ENCODE data around the gene TMC3.
"Not testable (repeated sequence)": the region's sequence is repeated elsewhere in the genome, so short reads cannot be mapped to it uniquely, and the experiment has no call there.

Gene TMC3

DNA sequence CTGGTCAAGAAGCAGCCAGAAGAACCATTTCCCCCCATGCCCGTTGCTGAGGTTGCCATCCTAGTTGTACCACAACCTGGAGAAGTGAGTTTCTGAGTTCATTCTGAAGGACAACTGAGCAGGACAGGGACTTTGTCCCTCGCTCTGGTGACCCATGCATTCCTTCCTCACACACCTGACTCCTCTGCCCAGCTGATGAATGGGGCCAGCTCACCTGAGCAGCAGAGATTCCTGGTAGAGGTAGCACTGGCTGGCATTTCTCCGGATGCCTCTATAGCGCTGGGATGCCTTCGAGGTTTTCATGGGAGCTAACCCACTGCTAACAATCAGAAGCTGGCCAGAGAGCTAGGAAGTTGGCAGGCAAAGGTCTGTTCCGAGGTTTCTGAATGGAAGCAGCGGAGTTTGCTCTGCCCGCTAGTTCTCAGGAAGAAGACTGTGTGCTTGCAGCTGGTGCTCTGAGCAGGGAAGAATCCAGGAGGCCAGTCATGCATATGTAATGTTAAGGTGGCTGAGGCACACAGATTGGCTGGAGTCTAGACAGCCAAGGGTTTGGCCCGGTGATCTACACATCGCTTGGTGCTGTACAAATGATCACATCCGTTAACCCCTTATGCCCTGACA, at the start of gene TMC3:
TMC3 (minus strand) TSS at position 439 of the 621 bp plus-strand sequence; CDS start at position 303, 136 bp downstream.
- DNase-seq (ENCODE audit: low read depth), result no peak

DNA sequence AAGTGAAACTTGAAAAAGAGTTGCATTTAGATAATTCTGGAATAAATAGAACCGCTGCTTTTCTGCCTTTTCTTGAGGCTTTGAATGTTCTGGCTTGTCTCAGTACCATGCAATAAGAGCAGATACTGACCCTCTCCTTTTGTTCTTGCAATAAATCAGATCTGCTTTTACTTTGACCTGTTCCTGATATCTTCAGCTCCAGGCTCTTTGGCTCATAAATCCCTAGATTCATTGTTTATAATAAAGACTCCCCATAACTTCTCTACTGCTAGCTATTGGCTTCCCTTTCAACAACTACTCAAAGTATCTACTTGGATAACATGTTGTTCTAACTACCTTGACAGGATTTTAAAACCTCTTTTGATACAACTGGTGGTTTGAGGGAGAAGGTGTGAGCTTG, 47.4 kb upstream of the TMC3 start:
- DNase-seq (ENCODE audit: low read depth), result no peak

DNA sequence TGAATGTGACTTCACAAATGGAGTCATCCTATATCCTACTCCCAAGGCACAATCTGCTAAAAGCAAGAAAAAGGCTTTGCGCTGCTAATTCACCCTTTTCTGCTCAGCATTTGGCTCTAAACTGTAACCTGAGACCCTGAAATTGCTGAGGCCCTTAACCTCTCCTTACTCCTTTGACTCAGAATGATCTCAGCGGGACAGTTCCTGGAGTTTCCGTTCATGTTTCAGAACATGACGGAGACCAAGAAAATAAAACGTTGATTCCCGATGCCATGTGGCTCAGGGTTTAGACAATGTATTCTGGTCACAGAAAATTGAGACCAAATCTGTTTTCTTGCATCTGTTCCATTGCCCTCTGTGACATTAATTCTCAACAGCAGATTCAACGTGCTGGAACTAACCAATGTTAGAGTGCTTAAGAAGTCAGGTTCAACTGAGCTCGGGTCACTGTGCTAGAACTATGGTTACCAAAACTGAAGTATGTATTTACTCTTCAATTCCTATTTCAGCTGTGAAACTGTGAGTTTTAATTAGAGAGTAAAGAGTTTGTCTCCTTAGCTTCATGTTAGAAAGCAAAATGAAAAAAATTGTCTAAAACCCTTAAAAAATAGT, 45.4 kb upstream of the TMC3 start:
- peak; percentile 5 for DNase-seq (ENCODE audit: low read depth)

DNA sequence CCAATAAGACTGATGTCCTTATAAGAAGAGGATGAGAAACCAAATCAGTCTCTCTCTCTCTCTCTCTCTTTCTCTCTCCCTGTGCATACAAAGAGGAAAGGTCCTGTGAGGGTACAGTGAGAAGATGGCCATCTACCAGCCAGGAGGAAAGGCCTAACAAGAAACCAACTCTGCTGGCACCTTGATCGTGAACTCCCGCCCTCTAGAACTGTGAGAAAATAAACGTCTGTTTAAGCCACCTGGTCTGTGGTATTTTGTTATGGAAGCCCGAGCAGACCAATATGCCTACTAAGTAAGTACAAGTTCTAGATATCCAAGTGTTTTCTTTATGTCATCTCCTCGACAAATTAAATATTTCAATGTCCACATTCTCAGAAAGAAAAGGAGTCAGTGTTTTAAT, 44.9 kb upstream of the TMC3 start:
- DNase-seq (ENCODE audit: low read depth), result no peak

DNA sequence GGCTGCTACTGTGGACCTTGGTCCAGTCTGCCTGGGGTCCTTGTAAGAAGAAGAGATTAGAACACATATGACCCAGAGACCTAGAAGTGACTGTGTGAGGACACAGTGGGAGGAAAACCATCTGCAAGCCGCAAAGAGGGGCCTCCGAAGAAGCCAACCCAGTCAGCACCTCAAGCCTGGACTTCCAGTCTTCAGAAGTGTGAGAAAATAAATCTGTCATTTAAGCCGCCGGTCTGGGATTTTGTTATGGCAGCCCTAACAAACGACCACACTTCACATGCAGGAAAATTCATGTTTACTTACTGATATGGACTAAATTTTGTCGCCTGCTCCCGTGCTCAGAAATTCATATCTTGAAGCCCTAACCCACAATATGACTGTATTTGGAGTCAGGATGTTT, 44.4 kb upstream of the TMC3 start:
- DNase-seq (ENCODE audit: low read depth), result no peak

DNA sequence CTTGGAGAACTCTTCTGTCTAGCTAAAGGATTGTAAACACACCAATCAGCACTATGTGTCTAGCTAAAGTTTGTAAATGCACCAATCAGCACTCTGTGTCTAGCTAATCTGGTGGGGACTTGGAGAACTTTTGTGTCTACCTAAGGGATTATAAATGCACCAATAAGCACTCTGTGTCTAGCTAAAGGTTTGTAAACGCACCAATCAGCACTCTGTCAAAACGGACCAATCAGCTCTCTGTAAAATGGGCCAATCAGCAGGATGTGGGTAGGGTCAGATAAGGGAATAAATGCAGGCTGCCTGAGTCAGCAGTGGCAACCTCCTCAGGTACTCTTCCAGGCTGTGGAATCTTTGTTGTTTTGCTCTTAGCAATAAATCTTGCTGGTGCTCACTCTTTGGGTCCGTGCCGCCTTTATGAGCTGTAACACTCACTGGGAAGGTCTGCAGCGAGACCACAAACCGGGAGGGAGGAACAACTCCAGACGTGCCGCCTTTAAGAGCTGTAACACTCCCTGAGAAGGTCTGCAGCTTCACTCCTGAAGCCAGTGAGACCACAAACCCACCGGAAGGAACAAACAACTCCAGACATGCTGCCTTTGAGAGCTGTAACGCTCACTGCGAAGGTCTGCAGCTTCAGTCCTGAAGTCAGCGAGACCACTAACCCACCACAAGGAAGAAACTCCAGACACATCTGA, 40.4 kb upstream of the TMC3 start:
- not testable (repeated sequence) for DNase-seq (ENCODE audit: low read depth)

DNA sequence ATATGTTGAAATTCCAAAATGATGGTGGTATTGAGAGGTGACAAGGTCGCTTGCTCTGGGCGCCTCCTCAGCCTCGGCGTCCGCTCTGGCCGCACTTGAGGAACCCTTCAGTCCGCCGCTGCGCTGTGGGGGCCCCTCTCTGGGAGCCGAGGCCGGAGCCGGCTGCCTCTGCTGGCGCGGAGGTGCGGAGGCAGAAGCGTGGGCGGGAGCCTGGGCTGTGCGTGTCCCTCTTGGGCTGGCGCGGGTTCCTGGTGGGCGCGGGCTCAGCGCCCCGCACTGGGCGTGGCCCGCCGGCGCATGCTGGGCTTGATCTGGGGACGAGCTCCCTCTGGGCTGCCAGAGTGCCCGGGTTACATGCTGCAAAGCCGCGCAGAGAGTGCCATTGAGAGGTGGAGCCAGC, 39.8 kb upstream of the TMC3 start:
- no peak for DNase-seq (ENCODE audit: low read depth)

DNA sequence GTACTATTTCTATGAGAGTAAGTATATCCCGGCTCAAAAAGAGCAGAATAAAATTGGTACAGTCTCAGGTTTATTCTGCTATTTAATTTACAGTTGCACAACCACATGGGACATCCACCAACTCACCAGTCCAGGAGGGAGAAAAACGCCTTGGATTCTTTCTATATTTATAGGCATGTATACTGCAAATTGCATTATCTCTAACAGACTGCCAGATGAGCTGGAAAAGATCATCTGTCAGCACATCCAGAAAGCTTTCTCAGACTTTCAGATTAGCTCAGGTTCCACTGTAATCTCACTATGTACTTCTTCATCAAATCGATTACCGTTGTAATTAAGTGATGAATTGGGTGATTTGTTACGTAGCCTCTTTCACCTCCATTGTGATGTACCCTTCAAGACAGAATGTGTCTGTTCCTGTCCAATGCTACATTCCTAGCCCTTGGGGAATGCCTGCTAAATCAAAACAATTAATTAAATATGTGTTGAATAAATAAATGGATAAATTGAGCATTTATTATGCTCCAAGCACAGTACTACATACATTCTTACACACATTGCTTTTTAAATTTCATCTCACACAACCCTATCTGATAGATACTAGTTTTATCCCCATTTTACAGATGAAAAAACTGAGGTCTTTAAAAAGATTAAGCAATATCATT, 38.1 kb upstream of the TMC3 start:
- DNase-seq (ENCODE audit: low read depth), result no peak

DNA sequence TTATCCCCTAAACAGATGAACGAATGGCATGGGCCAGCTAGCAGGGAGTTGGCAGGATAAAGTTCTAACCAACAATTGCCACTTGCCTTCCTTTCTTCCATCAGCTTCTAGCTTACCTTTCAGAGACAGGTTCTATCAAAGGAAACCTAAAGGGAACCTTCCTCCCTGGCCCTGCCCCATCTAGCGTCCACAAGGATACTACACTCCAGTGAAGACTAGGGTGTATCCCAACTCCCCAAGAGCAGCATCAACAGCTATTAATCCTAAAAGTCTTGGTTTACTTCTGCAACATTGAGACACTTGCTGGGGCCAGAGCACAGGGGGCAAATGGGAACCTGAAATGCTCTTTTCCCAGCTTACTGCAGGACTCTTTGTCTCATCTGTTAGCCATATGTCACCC, 37.0 kb upstream of the TMC3 start:
- DNase-seq (ENCODE audit: low read depth), result no peak

DNA sequence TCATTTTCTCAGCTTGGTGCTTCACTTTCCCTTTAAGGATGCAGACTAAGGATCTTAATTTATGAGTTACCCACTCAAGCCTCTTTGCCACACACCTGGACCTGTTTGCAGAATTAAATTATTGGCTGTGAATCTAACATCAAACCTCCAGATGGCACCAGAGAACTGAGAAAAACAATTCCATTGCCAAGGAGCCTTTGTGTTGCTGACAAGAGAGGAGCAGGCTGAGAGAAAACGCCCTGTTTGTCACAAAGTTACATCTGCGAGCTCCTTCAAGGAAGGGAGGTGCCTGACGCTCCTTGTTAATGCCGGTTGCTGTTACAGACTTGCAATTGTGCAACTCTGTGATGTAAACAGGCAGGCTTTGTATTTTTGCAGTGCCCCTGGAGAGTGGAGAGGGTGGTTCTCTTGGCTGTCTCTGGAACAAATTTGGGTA, 36.3 kb upstream of the TMC3 start:
- peak; percentile 62 for DNase-seq (ENCODE audit: low read depth)

DNA sequence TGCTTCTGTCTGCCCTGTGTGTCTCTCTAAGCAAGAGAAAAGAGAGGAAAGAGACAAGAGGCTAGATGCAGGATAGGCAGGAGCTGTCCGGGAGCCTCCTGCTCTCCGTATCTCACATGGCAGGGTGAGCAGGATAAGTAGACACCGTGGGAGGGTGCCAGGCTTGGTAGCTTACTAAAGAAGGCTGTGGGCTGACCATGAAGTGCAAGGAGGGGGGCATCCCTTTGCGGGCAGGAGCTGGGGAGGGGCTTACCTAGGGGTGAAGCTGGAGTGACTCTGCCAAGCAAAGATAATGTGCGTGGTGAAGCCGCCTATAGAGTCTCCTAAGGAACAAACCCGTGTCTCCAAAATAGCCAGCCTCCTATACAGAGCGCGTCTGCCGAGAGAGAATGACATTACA, 33.7 kb upstream of the TMC3 start:
- DNase-seq (ENCODE audit: low read depth), result no peak

DNA sequence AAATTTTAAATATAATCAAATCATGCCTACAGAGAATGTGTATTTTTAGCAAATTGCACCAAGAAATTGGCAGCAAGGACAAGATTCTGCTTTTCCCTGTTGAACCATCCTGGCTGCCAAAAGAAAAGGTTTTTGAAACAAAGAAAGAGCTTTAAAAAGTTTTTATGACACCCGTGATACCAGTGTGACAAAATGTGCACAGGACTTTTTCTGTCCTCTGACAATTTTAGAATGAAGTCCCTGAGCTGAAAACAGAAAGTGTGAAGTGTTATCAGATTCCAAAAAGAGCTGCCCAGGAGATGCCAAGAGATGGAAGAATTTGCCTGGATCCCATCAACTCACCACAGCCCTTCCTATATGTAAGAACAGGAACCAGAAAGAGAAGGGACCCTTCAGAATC, 33.2 kb upstream of the TMC3 start:
- no peak for DNase-seq (ENCODE audit: low read depth)

DNA sequence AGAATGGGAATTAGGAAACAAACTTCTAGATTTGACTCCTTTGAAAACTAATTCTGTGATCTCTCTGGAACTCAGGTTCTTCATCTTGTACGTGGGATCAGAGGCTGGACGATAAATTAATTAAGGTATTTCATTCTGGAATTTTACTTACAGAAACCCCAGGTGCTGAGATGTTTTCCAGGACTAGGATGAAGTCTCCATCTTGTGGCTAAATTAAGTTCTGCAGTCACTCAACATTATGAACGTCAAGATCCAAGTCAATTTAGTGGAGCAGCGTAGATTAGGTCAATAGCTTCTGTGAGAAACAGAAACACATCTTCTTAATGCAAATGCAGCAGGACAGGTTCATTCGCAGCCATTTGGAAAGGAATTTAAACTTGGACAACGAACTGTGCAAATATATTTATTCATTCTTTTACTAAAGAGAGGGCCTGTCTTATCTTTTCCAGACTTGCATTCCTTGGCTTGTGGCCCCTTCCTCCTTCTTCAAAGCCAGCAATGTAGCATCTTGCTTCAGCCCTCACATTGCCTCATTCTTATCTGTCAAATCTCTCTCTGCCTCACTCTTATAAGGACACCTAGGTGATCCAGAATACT, 26.7 kb upstream of the TMC3 start:
- DNase-seq (ENCODE audit: low read depth), result peak; percentile 52

DNA sequence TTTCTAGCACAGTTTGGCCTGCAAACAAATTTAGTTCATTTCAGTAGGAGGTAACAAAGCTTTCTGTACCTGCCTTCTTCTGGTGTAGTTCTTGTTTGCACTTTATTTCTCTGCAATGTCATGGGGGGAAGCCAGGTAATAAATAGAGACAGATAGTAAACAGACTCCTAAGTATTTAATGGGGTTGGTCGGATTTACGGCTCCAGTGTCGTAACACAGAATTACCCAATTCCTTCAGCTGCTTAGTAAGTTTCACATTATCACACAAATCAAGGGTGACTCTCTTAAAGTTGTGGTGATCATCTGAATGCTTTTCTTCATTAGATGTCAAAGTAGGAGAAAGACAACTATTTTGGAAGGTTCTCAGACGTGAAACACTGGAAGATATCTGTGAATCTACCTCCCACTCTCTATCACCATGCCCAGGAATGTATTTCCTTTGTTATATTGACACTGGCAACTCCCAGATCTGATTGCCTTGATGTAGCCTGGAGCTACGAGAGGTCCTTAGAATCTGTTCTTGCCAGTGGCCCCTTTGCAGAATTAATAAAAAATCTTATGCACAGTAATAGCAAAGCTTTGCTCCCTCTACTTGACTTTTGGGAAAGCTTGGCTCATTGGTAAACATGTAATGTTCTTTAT, 25.0 kb upstream of the TMC3 start:
- DNase-seq (ENCODE audit: low read depth), result peak; percentile 19

DNA sequence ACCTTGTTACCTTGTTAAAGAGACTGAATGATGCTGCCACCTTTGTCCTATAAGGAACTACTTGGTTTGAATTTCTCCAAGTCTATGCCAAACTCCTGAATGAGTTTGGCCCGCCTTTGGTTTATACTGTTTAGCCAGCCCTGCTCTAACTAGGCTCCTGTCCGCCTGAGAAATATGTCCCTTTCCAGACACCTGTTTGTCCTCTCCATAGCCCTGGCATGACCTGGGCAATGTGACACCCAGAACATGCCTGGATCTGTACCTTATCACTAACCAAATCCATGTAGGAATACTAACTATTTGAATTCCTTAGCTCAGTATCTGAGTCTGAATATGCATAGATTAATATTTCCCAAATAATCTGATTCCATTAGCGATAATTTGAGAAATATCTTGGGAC, 24.4 kb upstream of the TMC3 start:
- no peak for DNase-seq (ENCODE audit: low read depth)

DNA sequence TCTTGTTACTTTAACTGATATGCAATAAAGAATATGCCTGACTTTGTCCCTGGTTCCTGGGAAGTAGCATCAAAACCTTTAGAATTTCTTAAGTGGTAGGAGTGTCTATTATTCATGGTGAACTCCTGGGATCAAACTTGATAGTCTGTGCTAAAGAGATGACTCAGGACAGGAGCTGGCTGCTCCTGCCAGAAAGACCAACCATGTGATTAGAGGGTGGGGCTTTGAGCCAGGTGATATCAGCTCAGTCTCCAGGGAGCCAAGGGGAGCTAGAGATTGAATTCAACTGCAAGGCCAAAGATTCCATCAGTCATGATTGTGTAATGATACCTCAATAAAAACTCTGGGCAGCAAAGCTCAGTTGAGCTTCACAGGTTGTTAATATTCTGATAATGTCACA, 20.6 kb upstream of the TMC3 start:
- no peak for DNase-seq (ENCODE audit: low read depth)

DNA sequence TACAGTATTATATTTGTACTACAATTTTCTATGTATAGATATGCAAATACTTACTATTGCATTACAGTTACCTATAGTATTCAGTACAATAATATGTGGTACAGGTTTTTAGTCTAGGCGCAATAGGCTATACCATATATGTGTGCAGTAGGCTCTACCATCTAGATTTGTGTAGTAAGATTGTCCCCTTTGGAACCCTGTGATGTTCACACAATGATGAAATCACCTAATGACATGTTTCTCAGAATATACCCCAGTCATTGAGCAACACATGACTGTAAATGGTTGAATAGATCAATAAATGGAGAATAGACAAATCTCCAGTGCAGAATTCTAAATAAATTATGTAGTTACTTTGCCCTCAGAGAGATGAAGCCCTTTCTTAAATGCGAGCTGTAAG, 17.6 kb upstream of the TMC3 start:
- DNase-seq (ENCODE audit: low read depth), result no peak

DNA sequence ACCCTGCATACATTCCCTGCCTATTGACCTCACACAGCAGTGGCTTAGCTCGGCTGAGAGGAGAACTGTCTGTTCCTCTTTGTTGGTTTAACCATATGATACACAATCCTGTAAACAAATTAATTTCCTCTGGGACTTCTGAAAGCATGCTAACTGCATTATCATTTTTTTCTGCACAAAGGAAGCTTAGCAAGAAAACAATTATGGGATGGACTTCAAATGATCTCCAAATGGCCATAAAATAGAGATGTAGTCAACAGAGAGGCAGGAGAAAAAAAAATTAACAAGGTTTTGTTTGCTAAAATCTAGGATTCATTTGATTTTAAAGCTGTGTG, 14.4 kb upstream of the TMC3 start:
- DNase-seq (ENCODE audit: low read depth), result no peak

DNA sequence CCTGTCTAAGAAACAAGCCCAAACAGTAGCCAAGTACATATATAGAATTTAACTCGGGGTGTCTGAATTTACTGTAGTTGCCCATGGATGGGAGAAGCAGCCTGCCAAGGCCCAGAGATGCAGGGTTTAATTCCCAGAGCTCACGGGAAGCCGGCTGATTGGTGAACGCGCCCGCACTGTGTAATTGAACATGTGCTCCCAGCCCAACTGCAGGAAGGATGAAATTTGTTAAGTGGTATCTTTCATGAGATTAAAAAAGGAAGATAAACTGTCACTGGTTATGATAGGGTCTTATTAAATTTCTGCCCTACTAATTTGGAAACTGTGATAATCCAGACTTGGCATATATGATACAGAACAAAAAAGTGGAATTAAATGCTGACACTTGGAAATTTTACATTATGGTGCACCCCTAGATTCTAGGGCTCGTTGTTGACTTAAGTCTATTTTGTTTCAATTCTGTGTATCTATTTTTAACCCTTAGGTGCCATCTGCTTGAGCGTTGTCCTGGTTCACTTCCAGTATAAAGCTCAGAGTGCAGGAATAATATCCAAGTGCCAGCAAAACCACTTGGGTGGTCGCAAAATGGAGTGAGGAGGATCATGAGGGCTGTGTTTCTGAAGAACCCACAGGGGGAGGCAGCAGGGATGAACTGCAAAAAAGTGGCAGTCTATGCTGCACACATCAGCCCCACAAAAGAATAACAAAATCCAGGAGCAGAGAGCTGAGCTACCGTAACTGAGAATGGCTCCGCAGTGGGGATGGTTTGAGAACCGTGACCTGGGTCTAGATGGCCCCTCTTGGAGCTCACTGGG, 13.8 kb upstream of the TMC3 start:
- no peak for DNase-seq (ENCODE audit: low read depth)

DNA sequence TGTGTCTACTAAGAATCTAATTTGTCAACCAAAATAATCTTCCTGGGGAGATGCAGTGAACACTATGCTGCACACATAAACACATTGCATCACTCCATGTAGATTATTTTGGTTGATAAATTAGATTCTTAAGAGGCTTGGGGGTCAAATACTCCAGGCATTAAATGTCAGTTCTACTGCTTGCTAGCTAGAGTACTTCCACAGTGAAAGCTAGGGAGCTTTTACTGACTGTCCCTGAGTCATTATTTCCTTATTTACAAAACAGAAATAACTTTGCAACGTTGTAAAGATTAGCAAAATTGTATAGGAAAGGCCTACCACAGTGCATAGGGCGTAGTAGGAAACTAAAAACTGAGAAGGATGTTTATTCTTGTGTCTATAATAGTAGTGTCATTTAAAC, 12.9 kb upstream of the TMC3 start:
- DNase-seq (ENCODE audit: low read depth), result peak; percentile 6

DNA sequence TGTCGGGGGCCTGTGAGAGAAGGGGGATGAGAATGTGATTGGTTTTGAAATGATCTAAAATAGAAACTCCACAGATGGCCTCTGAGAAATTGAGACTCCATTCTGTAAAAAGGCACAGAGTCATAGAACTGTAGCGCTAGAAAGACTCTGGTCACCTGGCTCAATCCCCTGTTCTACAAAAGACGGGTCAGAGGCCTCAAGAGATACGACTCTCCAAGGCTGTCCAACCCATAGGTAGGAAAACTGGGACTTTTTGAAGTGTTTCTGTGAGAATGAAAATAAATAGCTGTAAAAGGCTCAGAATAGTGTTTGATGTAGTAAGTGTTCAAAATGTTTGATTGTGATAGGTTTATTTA, 11.7 kb upstream of the TMC3 start:
- DNase-seq (ENCODE audit: low read depth), result no peak

Data from EH (cell line).